ENCODE results near the gene MYO10.

The MYO10 gene

DNA sequence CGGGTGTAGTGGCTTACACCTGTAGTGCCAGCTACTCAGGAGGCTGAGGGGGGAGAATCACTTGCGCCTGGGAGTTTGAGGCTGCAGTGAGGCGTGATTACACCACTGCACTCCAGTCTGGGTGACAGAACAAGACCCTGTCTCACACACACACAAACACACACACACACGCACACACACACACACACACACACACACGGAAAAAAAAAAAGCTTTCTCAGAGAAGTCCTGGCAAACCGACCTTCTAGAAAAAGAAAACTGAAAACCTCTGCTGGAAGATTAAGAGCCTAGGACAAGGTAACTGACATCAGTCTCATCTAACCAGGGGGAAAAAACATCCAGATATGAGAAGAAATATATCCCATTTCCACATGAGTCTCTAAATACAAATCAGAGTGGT, 178.9 kb downstream of the MYO10 start:
- TF ChIP-seq, protein P1, sequence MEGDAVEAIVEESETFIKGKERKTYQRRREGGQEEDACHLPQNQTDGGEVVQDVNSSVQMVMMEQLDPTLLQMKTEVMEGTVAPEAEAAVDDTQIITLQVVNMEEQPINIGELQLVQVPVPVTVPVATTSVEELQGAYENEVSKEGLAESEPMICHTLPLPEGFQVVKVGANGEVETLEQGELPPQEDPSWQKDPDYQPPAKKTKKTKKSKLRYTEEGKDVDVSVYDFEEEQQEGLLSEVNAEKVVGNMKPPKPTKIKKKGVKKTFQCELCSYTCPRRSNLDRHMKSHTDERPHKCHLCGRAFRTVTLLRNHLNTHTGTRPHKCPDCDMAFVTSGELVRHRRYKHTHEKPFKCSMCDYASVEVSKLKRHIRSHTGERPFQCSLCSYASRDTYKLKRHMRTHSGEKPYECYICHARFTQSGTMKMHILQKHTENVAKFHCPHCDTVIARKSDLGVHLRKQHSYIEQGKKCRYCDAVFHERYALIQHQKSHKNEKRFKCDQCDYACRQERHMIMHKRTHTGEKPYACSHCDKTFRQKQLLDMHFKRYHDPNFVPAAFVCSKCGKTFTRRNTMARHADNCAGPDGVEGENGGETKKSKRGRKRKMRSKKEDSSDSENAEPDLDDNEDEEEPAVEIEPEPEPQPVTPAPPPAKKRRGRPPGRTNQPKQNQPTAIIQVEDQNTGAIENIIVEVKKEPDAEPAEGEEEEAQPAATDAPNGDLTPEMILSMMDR (IDR thresholded peaks at IDR 0.05; ENCODE audit: extremely low read depth, missing control alignments), result no peak
- DNase-seq (ENCODE audit: low spot score), result no peak

DNA sequence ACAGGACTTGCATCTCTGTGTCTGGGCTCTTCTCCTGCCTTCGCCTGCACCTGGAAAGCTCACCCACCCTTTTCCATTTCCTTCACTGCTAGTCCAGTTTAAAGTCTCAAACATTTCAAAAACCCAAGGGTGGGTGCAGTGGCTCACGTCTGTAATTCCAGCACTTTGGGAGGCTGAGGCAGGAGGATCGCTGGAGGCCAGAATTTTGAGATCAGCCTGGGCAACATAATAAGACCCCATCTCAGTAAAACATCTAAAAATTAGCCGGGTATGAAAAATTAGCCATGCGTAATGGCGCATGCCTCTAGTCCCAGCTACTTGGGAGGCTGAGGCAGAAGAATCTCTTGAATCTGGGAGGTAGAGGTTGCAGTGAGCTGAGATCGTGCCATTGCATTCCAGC, 179.4 kb downstream of the MYO10 start:
- TF ChIP-seq, protein P1 (IDR thresholded peaks at IDR 0.05; ENCODE audit: extremely low read depth, missing control alignments), result no peak
- DNase-seq (ENCODE audit: low spot score), result no peak

DNA sequence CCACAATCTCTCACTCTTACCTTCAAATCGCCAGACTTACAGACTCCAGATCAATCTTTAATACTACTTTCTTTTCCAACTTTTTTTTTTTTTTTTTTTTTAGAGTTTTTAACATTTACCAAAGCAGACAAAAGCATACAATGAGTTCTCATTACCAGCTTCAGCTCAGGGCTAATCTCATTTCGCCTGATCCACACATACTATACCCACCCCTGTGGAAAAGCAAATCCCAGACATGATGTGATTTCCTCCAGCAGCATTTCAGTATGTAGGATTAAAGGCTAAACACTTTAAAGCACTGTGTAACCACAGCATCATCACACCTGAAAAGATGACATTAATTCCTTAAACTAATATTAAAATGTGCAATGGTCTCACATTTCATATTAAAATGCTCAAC, 180.4 kb downstream of the MYO10 start:
- no peak for DNase-seq (ENCODE audit: low spot score)
- TF ChIP-seq, protein P1 (IDR thresholded peaks at IDR 0.05; ENCODE audit: extremely low read depth, missing control alignments), result no peak

DNA sequence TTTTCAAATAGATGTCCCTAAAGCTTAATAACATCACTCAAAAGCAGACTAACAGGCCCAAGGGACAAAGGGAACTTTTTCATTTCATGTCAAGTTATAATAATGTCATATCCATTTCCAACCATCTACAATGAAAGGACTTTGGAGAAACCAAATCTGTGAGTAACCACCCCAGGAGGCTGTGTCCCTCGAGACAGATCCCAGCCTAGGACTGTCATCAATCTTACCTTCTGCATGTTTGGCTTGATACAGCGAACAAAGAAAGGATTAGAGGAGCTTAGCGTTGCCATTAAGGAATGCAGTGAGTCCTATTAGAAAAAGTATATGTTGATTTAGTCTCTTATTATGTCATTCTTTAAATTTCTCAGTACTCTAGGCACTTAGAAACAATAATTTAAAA, 181.5 kb downstream of the MYO10 start:
- TF ChIP-seq, protein P1 (IDR thresholded peaks at IDR 0.05; ENCODE audit: extremely low read depth, missing control alignments), result no peak
- DNase-seq (ENCODE audit: low spot score), result no peak

DNA sequence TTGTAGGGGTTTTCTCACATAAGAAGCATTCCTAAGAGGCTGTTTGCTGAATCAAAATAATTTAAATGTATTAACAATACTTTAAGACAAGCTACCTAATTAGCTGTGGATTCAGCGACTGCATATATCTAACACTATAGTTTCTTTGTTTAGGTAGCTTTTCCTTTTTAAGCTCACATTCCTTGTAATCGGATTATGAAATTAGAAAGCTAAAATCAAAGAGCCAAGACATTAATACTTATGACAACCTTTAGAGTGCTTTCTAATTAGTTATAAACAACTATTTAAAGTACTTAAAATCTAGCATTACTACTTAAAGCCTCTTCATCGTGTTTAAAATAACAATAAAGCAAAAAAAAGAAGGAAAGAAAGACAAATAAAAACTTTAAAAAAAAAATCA, 182.0 kb downstream of the MYO10 start:
- DNase-seq (ENCODE audit: low spot score), result no peak
- TF ChIP-seq, protein P1 (IDR thresholded peaks at IDR 0.05; ENCODE audit: extremely low read depth, missing control alignments), result no peak

DNA sequence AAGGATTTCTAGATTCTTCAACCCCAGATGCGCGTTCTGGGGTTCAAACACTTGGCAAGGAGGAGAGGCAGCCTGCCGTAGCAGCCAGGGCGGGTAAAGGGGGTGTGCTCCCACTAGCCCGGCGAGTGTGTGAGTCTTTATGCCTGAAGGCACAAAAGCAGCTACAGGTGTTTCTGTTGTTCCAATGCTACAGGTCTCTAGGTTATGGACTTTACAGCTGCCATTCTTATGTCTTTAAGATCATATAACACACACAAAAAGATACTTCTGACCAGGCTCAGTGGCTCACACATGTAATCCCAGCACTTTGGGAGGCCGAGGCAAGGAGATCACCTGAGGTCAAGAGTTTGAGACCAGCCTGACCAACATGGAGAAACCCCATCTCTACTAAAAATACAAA, 185.6 kb downstream of the MYO10 start:
- TF ChIP-seq, protein P1 (IDR thresholded peaks at IDR 0.05; ENCODE audit: extremely low read depth, missing control alignments), result no peak
- DNase-seq (ENCODE audit: low spot score), result no peak

DNA sequence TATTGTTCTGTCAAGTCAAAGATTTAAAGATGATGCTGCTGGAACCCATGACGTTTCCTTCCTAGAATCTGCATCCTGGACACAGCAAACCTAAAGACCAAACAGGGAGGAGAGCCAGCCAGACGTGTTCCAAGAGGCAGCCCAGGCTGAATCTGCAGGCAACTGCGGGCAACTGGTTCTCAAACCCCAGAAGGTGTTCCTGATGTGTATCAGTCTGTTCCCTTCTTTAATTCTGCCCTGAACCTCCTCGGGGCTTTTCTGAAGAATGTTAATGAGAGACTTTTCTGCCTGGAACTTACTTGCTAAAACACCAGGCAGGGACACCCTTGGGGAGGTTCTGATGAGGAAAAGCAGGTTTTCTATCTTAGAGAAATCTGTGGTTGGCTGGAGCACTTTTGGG, 186.5 kb downstream of the MYO10 start:
- DNase-seq (ENCODE audit: low spot score), result no peak

More for the DNA sequence above, 186.5 kb downstream of the MYO10 start:
- TF ChIP-seq, protein P1 (IDR thresholded peaks at IDR 0.05; ENCODE audit: extremely low read depth, missing control alignments), result no peak
